Measurements from ENCODE around the gene PPP1R1A. TPM values are rescaled to one million over a fixed set of nuclear protein-coding genes. Genes with fewer than 3 reads are reported as not detected.

Gene PPP1R1A, protein sequence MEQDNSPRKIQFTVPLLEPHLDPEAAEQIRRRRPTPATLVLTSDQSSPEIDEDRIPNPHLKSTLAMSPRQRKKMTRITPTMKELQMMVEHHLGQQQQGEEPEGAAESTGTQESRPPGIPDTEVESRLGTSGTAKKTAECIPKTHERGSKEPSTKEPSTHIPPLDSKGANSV
- polyA plus RNA-seq (ENCODE audit: insufficient read length), result 70.6 TPM

GRCh38 chr12:54588110-54588889 is at the start of gene PPP1R1A:
Gene PPP1R1A, minus strand, starts transcription at chr12:54588659. Its CDS starts 171 bp downstream, at chr12:54588488.
- no peak for DNase-seq

DNA sequence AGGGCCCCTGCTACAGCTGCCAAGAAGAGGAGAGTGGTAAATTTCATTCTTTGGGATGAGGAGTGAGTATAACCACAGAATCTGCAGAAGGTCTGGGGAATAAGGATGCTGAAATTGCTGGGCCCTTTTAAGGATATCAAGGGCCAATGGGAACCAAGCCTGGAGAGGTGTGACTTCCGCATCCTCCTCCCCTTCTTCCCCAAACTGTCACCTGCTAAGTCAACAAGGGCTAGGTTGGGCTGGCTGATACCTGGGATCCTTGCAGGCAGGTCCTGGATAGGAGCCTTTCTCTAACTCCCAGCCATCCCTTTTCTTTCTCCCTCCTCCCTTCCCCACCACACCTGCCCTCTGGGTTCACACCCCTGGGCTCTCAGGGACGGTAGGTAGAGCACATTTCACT is 46.3 kb upstream of the PPP1R1A start, which contains the start of gene LACRT:
Gene LACRT, minus strand, starts transcription at position 101 of the 400 bp plus-strand sequence. Its CDS starts 54 bp downstream, at position 47.
- DNase-seq, result no peak

DNA sequence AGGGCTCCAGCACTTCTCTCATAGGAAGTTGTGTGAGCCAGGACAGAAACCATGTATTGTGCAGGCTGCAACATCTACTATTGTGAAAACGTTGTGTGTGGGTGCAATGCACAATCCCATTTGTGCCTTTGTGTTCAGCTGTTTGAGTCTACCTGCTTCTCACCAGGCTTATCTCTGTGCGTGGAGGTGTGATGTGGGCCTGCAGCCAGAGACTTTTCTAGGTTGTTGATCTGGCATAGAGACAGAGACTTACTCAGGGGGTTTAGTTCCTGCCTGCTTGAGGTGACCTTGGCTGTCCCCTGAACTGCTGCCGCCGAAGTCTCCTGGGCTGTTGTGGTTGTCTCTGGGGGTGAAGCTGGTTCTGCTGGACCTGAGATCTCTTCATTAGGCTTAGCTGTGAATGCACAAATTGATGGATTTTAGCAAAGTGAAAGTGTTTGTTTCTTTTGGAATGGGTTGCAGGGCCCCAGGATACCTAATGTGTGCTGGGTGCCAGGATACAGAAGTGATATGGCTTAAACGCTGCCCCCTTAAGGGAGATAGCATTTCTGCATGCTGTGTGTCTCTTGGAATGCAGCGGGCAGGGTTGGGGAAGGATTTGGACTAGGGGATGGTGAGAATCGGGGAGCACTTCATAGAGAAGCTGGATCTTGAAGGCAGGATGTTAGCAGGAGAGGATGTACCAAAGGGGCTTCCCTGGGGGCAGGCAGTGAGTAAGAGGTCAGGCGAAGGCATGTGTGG is 43.7 kb upstream of the PPP1R1A start:
- no peak for DNase-seq

- DNase-seq, result no peak
Observed at GRCh38 chr12:54631551-54631950, 43.1 kb upstream of the PPP1R1A start.

GRCh38 chr12:54629925-54630324 is 41.5 kb upstream of the PPP1R1A start:
- DNase-seq, result no peak

GRCh38 chr12:54628186-54628846 is 39.9 kb upstream of the PPP1R1A start:
- no peak for DNase-seq

DNA sequence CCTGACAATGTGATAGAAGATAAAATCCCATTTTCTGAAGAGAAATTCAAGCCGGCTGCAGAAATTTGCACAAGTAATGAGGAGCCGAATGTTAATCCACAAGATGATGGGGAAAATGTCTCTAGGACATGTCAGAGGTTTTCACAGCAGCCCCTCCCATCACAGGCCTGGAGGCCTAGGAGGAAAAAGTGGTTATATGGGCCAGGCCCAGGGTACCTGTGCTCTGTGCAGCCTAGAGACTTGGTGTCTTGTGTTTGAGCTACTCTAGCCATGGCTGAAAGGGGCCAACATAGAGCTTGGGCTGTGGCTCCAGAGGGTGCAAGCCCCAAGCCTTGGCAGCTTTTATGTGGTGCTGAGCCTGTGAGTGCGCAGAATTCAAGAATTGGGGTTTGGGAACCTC is 38.8 kb upstream of the PPP1R1A start:
- no peak for DNase-seq

GRCh38 chr12:54625598-54625997 is 37.1 kb upstream of the PPP1R1A start:
- DNase-seq, result no peak

GRCh38 chr12:54624315-54625279 is 36.1 kb upstream of the PPP1R1A start:
- no peak for DNase-seq

DNA sequence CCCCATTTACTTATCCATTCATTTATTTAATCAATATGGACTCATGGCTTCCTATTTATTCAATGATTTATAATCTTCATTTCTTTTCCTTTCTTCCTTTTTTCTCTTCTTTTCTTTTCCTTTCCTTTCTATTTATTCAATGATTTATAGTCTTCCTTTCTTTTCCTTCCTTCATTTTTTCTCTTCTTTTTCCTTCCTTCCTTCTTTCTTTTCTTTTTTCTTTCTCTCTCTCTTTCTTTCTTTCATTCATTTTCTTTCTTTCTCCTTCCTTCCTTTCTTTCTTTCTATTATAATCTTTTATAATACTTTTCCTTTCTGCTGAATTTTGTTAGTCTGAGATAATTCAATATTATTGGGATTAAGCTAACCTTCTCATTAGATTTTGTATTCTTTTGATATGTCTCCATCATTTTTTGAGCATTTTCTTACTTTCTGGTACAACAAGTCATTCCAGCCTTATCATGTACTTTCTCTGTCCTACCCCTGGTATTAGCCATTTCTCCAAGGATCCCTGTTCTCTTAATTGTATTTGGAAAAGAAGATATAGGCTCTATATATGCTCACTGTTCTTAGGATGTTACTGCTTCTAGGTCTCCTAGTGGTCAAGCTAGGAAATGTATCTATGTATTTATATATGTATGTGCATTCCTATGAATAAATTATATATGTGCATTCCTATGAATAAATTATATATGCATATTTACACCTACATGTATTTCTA is 34.2 kb upstream of the PPP1R1A start:
- no peak for DNase-seq

GRCh38 chr12:54616933-54617680 is 28.6 kb upstream of the PPP1R1A start:
- DNase-seq, result no peak

DNA sequence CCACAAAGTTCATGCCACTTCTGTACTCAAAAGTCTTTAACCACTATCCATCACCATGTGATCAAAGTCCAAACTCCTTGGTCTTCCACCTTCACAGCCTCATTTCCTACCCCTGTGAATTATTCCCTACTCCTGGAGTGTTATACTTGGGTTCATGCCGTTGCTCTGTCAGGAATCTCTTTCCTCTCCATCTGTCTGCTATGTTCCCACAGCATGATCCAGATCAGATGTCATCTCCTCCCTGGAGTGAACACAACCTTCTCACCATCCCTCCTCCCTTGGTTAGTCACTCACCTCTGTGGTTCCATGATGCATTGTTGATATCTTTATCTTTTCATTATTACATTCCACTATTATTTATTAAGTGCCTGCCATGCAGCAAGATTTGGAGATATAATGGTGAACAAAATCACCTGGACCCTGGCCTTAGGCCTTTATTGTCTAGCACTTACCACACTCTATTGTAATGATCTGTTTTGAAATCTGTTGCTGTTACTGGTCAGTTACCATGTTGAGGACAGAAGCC is 23.8 kb upstream of the PPP1R1A start:
- DNase-seq, result no peak

DNA sequence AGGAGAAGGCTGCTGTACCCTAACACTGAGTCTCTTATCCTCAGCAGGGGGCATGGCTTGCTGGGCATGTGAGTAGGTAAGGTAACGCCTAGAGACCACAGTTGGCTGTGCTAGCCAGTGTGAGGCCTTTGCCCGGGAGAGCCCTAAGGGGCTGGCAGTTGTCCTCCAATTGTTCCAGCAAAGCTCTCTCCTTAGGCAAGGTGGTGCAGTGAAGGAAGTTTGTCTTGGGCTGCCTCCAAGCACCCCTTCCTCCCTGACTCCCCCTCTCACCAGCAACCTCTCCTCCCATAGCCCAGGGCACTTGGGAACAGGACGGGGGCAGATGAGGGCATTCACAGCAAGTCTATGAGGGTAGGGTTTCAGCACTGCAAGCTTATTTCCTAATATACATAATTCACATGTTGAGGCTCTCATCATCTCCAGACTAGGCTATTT is 23.3 kb upstream of the PPP1R1A start:
- no peak for DNase-seq

DNA sequence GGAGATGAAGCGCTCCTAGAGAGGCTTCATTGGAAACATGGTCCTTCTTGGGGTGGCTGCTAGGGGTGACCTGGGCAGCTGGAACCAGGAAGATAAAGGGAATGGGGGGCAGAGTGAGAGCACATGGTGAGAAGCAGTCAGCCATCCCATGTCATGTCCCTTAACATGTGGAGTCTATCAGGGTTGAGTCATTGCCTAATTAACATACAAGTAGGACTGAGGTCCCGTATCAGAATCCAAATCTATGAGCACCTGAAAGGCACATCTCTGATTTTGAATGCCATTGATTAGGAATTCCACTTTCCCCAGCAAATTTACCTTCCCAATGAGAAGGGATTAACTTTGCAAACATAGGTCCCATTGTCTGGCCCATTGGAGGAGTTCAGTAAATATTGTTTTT is 20.3 kb upstream of the PPP1R1A start:
- DNase-seq, result no peak

DNA sequence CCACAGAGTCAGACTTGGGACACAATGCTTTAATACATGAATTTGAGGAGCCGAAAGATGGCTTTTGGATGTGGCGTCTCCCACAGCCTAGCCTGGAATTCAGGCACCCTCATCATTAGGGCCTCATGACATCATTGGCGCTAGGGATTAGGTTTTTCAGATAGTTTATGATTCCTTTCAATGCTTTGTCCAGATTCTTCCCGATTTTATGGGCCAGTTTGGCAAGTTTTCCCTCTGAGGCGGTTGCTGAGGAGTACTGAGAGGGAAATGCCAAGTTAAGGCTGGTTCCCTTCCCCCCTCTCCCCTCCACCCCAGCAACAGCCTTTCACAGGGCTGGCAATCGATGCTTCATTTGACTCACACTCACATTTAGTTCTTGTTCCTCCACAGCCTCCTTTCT is 19.7 kb upstream of the PPP1R1A start:
- DNase-seq, result no peak

DNA sequence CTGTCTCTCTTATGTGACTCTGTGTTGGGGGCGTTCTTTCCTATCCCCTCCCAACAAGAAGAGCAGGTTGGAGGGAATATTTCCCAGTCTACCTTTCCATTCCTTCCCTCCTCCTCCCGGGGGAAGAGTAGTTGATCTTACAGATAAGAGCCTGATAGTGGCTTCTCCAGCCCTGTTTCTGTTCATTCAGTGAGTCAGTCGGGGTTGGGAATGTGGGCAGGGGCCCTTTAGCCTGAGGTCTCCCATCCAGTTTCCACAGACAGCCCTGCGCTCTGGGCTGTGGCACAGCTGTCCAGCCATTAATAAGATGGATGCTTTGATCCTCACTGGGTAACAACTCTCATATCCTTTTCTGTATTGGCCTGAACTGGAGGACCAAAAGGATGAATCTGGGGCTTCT is 18.1 kb upstream of the PPP1R1A start:
- DNase-seq, result no peak

- no peak for DNase-seq
Observed at GRCh38 chr12:54605138-54605970, 16.9 kb upstream of the PPP1R1A start.

- no peak for DNase-seq
Observed at GRCh38 chr12:54604436-54604835, 16.0 kb upstream of the PPP1R1A start.

DNA sequence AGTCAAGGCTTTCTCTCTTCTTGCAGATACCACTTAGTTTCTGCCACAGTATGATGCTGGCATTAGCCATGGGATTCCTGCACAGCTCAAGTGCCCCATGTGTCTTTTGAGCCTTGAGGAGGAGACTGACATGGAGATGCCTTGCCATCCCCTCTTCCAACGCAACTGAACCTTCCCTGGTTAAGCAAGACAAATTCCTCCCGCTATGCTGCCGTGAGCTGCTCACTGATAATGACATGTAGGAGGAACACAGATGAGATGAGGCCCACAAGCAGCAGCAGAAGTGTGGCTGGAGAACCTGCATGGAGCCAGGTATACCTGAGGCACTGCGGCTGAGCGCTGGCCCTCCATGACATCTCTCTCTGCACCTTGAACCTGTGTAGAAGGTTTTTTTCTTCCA is 15.4 kb upstream of the PPP1R1A start:
- no peak for DNase-seq

All from hindlimb muscle (tissue), 1 donor.